Measurements from ENCODE around the gene POGK. TPM values are rescaled to one million over a fixed set of nuclear protein-coding genes. Genes with fewer than 3 reads are reported as not detected.

Gene POGK
- total RNA-seq, 1 experiment from 2014 or later: 38.3 TPM

DNA sequence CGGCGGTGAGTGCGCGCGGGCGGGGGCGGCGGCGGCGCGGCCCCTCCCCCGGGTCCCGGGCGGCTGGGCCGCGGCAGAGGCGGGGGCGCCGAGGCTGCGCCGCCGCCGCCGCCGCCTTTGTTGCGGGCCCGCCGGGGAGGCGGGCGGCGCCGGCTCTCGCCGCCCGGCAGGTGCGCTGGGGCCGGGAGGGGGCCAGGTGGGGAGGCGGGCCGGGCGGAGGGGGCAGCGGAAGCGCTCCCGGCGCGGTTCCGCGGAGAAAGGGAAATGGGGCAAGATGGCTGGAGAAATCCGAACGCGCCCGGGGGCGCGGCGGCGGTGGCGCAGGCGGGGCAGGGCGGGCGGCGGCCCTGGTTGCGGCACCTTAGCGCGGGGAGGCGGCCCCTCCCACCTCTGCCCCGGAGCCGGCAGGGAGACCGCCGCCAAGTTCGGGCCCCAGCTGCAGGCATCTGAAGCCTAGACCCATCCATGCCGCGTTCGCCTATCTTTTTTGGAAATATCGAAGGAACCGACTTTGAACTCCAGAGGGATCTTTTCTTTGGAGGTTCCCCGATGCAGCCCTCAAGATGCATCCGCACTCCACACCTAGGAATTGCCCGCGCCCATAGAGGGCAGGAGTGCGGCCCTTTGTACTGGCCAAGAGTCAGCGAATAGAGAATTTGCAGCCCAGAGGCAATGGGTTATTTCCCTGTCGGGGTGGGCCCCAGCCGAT lies 479 bp downstream of the POGK start:
- peak overlapping the region; percentile 72 for H2AFZ ChIP-seq (ENCODE audit: low read length)
- CTCF ChIA-PET: interaction anchor here (1.1 kb wide), 1 partner anchor 381 kb away, joined by 4 read pairs; the partner anchor contains the start of gene POU2F1
- BruUV-seq (replicated peaks): no TSS peak

DNA sequence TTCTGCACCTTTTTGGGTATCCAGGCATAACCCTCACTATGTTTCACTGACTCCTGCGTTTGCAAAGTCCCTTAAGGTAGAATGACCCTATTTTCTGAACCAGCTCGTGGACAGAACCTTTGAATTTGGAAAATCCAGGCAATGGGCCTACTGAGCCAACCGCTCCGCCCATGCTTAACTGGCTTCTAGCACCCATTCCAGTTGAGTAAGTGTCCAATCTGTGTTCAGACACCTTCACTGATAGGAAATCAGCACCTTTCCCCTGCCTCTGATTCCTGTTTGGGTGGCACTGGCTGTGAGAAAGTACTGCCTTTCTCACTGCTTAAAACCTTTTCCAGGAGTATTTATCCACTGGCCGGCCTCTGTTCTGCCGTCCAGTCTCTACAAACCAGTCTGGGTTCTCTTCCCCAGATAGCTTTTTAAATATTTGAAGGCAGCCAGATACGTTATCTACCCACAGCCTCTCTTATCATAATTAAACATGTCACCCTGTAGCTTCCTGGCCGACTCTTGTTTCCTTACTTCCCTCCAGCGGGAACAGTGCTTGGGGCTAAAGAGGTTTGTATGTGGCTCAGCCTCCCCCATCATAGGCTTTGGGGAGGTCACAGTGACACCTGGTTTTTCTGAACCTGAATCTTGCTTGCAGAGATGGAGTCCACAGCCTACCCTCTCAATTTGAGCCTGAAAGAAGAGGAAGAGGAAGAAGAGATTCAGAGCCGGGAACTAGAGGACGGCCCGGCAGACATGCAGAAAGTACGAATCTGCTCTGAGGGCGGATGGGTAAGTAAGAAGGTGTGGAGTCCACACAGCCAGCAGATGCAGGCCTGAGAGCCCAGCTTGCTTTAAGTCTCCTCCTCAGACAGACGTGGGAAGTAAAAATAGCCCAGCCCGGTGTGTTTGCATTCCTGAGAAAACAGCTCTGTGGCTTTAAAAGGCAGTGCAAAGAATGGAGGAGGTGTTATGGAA lies 1.3 kb downstream of the POGK start:
- ATAC-seq (no peak), DNase-seq (peak; percentile 24)
- no peaks in the 10 kb centered on the region for H3K9me3 ChIP-seq (ENCODE audit: low read length)
- H3K9ac ChIP-seq (ENCODE audit: low read length): peak overlapping the region; percentile 85
- ChIA-PET POLR2A (ENCODE audit: unreplicated experiment) (no interaction called here), CTCF (no interaction called here)
- TF ChIP-seq EZH2 (IDR thresholded peaks at IDR 0.05; ENCODE audit: low read length, unreplicated experiment) (no peak), EZH2phosphoT487 (IDR thresholded peaks at IDR 0.05; ENCODE audit: borderline replicate concordance, low read length) (no peak)
- TF ChIP-seq, protein P1, sequence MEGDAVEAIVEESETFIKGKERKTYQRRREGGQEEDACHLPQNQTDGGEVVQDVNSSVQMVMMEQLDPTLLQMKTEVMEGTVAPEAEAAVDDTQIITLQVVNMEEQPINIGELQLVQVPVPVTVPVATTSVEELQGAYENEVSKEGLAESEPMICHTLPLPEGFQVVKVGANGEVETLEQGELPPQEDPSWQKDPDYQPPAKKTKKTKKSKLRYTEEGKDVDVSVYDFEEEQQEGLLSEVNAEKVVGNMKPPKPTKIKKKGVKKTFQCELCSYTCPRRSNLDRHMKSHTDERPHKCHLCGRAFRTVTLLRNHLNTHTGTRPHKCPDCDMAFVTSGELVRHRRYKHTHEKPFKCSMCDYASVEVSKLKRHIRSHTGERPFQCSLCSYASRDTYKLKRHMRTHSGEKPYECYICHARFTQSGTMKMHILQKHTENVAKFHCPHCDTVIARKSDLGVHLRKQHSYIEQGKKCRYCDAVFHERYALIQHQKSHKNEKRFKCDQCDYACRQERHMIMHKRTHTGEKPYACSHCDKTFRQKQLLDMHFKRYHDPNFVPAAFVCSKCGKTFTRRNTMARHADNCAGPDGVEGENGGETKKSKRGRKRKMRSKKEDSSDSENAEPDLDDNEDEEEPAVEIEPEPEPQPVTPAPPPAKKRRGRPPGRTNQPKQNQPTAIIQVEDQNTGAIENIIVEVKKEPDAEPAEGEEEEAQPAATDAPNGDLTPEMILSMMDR (conservative IDR thresholded peaks at IDR 0.05; ENCODE audit: low read depth, low read length): no peak
- H3K27ac ChIP-seq (ENCODE audit: low read length): 0 out of 2 replicates have a peak overlapping the region, but pooled peaks have one; percentile 6
- no peaks in the 10 kb centered on the region for H3K9me2 ChIP-seq (replicated peaks; ENCODE audit: low read length)
- H3K4me3 ChIP-seq (ENCODE audit: low read length): peak overlapping the region; percentile 78
- peak overlapping the region; percentile 72 for H2AFZ ChIP-seq (ENCODE audit: low read length)
- intact Hi-C loops (cut with micrococcal nuclease): loop anchor here (1.0 kb wide), 1 partner anchor 35 kb away; no protein-coding TSS in a partner anchor
- peaks cover 49% of the 10 kb centered on the region for H3K79me2 ChIP-seq (ENCODE audit: low read length)
- no peaks in the 10 kb centered on the region for H4K20me1 ChIP-seq (ENCODE audit: low read length)
- peak overlapping the region; percentile 99 for H3K4me2 ChIP-seq (ENCODE audit: low read length)
- no peaks in the 10 kb centered on the region for H3F3A ChIP-seq (ENCODE audit: low read length, unreplicated experiment)
- BruUV-seq (replicated peaks): TSS peak; percentile 56
- H3K27me3 ChIP-seq (ENCODE audit: low read length): no peaks in the 10 kb centered on the region
- peaks cover 37% of the 10 kb centered on the region for H3K36me3 ChIP-seq (ENCODE audit: low read depth, low read length)
- peaks cover 24% of the 10 kb centered on the region for H3K4me1 ChIP-seq (ENCODE audit: insufficient read depth, low read length)

More for the DNA sequence above, 479 bp downstream of the POGK start:
- peak overlapping the region; percentile 99 for H3K4me2 ChIP-seq (ENCODE audit: low read length)
- POLR2A ChIA-PET (ENCODE audit: unreplicated experiment): interaction anchor here (1.2 kb wide), 1 partner anchor 37 kb away, joined by 13 read pairs; the partner anchor contains the start of gene TADA1
- H3K27me3 ChIP-seq (ENCODE audit: low read length): peaks cover 2% of the 10 kb centered on the region; the same call in 1 of the 2 replicates
- TF ChIP-seq EZH2phosphoT487 (IDR thresholded peaks at IDR 0.05; ENCODE audit: borderline replicate concordance, low read length): no peak
- TF ChIP-seq, protein P1 (conservative IDR thresholded peaks at IDR 0.05; ENCODE audit: low read depth, low read length): peak; percentile 51
- no peak for TF ChIP-seq EZH2 (IDR thresholded peaks at IDR 0.05; ENCODE audit: low read length, unreplicated experiment)
- peak overlapping the region; percentile 6; the same call in 1 of the 2 replicates for H3K27ac ChIP-seq (ENCODE audit: low read length)
- H3K9ac ChIP-seq (ENCODE audit: low read length): peak overlapping the region; percentile 85
- DNase-seq (peak; percentile 61), ATAC-seq (peak; percentile 37)
- H3F3A ChIP-seq (ENCODE audit: low read length, unreplicated experiment): no peaks in the 10 kb centered on the region
- no peaks in the 10 kb centered on the region for H3K9me3 ChIP-seq (ENCODE audit: low read length)
- intact Hi-C loops (cut with micrococcal nuclease): loop anchor here (1.0 kb wide), 1 partner anchor 36 kb away; no protein-coding TSS in a partner anchor
- peaks cover 33% of the 10 kb centered on the region for H3K36me3 ChIP-seq (ENCODE audit: low read depth, low read length)
- H3K4me3 ChIP-seq (ENCODE audit: low read length): peak overlapping the region; percentile 78
- H3K4me1 ChIP-seq (ENCODE audit: insufficient read depth, low read length): peaks cover 24% of the 10 kb centered on the region
- H3K9me2 ChIP-seq (replicated peaks; ENCODE audit: low read length): no peaks in the 10 kb centered on the region
- no peaks in the 10 kb centered on the region for H4K20me1 ChIP-seq (ENCODE audit: low read length)
- H3K79me2 ChIP-seq (ENCODE audit: low read length): peaks cover 46% of the 10 kb centered on the region
